ENCODE results near the gene BACH2.
A peak's percentile ranks its signal among the peaks of the same experiment; 100 is the strongest.

The BACH2 gene

DNA sequence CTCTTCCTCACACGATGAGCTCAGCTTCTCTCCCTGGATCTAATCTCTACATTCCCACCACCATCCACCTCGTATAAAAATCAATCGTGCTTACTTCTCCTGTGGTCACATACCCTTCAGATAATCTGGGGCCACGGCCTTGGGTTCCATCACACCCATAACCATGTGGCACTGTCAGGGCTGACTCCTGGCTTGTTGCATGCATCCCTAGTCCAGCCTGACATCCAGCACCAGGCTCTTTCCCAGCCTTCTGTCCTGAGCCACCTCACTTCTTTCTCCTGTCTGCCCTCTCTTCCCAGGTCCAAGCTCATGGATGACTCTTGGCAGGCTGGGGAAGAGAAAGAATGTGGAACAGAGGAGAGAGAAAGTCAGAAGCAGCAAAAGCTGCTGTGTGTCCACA lies 199.8 kb downstream of the BACH2 start:
- Histone ChIP-seq H3K27ac (ENCODE audit: low read depth, low read length) (no peak overlapping the region), H3K9me2 (replicated peaks; ENCODE audit: control insufficient read depth, low read length) (no peaks in the 10 kb centered on the region), H3K79me2 (ENCODE audit: control insufficient read depth, low read length) (peaks cover 100% of the 10 kb centered on the region), H3K36me3 (ENCODE audit: control insufficient read depth, low read length) (peaks cover 98% of the 10 kb centered on the region), H3K9me3 (ENCODE audit: control insufficient read depth, insufficient read depth, low read length) (no peaks in the 10 kb centered on the region), H3K4me1 (ENCODE audit: control insufficient read depth, low read length) (peaks cover 92% of the 10 kb centered on the region), H3F3A (ENCODE audit: control insufficient read depth, insufficient read depth) (peaks cover 47% of the 10 kb centered on the region), H3K27me3 (ENCODE audit: control insufficient read depth, low read length) (no peaks in the 10 kb centered on the region), H3K4me3 (ENCODE audit: low read length) (no peak overlapping the region), H4K20me1 (ENCODE audit: control insufficient read depth, insufficient read depth, low read depth, low read length) (peaks cover 70% of the 10 kb centered on the region), H3K4me2 (ENCODE audit: low read length) (peak overlapping the region; percentile 3; the same call in 1 of the 2 replicates)
- TF ChIP-seq, protein P1, sequence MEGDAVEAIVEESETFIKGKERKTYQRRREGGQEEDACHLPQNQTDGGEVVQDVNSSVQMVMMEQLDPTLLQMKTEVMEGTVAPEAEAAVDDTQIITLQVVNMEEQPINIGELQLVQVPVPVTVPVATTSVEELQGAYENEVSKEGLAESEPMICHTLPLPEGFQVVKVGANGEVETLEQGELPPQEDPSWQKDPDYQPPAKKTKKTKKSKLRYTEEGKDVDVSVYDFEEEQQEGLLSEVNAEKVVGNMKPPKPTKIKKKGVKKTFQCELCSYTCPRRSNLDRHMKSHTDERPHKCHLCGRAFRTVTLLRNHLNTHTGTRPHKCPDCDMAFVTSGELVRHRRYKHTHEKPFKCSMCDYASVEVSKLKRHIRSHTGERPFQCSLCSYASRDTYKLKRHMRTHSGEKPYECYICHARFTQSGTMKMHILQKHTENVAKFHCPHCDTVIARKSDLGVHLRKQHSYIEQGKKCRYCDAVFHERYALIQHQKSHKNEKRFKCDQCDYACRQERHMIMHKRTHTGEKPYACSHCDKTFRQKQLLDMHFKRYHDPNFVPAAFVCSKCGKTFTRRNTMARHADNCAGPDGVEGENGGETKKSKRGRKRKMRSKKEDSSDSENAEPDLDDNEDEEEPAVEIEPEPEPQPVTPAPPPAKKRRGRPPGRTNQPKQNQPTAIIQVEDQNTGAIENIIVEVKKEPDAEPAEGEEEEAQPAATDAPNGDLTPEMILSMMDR (IDR thresholded peaks at IDR 0.05; ENCODE audit: low read depth, low read length, poor library complexity, severe bottlenecking) = no peak
- no peak for TF ChIP-seq EZH2phosphoT487 (IDR thresholded peaks at IDR 0.05; ENCODE audit: borderline replicate concordance, low read length)

GRCh38 chr6:90095788-90096187 lies 200.9 kb downstream of the BACH2 start:
- Histone ChIP-seq H4K20me1 (ENCODE audit: control insufficient read depth, insufficient read depth, low read depth, low read length) (peaks cover 70% of the 10 kb centered on the region), H3K36me3 (ENCODE audit: control insufficient read depth, low read length) (peaks cover 98% of the 10 kb centered on the region), H3K4me2 (ENCODE audit: low read length) (no peak overlapping the region), H3K27ac (ENCODE audit: low read depth, low read length) (no peak overlapping the region), H3K4me3 (ENCODE audit: low read length) (no peak overlapping the region), H3K79me2 (ENCODE audit: control insufficient read depth, low read length) (peaks cover 100% of the 10 kb centered on the region), H3K9me2 (replicated peaks; ENCODE audit: control insufficient read depth, low read length) (no peaks in the 10 kb centered on the region), H3K9me3 (ENCODE audit: control insufficient read depth, insufficient read depth, low read length) (no peaks in the 10 kb centered on the region), H3K4me1 (ENCODE audit: control insufficient read depth, low read length) (peaks cover 92% of the 10 kb centered on the region), H3K27me3 (ENCODE audit: control insufficient read depth, low read length) (no peaks in the 10 kb centered on the region), H3F3A (ENCODE audit: control insufficient read depth, insufficient read depth) (peaks cover 43% of the 10 kb centered on the region)
- TF ChIP-seq, protein P1 (IDR thresholded peaks at IDR 0.05; ENCODE audit: low read depth, low read length, poor library complexity, severe bottlenecking) = no peak
- TF ChIP-seq EZH2phosphoT487 (IDR thresholded peaks at IDR 0.05; ENCODE audit: borderline replicate concordance, low read length) = no peak

DNA sequence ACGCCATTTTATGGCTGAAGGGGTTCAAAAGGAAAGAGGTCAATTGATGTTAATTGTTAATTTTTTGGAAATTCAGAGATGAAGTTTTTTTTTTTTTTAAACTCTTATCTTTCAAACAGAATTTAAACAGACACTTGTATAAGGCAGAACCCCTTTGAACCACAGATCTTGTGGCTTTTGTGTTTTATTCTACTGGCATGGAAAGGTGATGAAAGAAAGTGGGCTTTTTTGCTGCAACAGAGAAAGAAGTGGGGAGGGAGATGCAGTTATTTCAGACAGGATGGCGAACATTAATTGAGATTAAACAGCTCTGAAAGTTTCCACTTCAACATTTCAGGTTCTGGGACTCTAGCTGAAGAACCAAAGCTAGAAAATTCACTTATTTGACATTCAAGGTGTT lies 201.5 kb downstream of the BACH2 start:
- H3K9me2 ChIP-seq (replicated peaks; ENCODE audit: control insufficient read depth, low read length) = no peaks in the 10 kb centered on the region

More for the DNA sequence above, 201.5 kb downstream of the BACH2 start:
- H3K9me3 ChIP-seq (ENCODE audit: control insufficient read depth, insufficient read depth, low read length) = no peaks in the 10 kb centered on the region
- H3K79me2 ChIP-seq (ENCODE audit: control insufficient read depth, low read length) = peaks cover 100% of the 10 kb centered on the region
- H3K27me3 ChIP-seq (ENCODE audit: control insufficient read depth, low read length) = no peaks in the 10 kb centered on the region
- TF ChIP-seq, protein P1 (IDR thresholded peaks at IDR 0.05; ENCODE audit: low read depth, low read length, poor library complexity, severe bottlenecking) = no peak
- no peak for TF ChIP-seq EZH2phosphoT487 (IDR thresholded peaks at IDR 0.05; ENCODE audit: borderline replicate concordance, low read length)
- H3K4me1 ChIP-seq (ENCODE audit: control insufficient read depth, low read length) = peaks cover 92% of the 10 kb centered on the region
- H3K4me2 ChIP-seq (ENCODE audit: low read length) = no peak overlapping the region
- H3K4me3 ChIP-seq (ENCODE audit: low read length) = no peak overlapping the region
- H4K20me1 ChIP-seq (ENCODE audit: control insufficient read depth, insufficient read depth, low read depth, low read length) = peaks cover 70% of the 10 kb centered on the region
- H3K27ac ChIP-seq (ENCODE audit: low read depth, low read length) = no peak overlapping the region; the same call in 1 of the 2 replicates
- H3F3A ChIP-seq (ENCODE audit: control insufficient read depth, insufficient read depth) = peaks cover 45% of the 10 kb centered on the region
- H3K36me3 ChIP-seq (ENCODE audit: control insufficient read depth, low read length) = peaks cover 98% of the 10 kb centered on the region
